Measurements from ENCODE around the gene SMURF1.

- no peak for TF ChIP-seq TAF1 (conservative IDR thresholded peaks at IDR 0.05)
- no peak for TF ChIP-seq CTCF (IDR thresholded peaks at IDR 0.05; ENCODE audit: low read depth, low read length, missing input control)
- TF ChIP-seq REST (IDR thresholded peaks at IDR 0.05) = no peak
- TF ChIP-seq YY1 (IDR thresholded peaks at IDR 0.05) = no peak
Observed at GRCh38 chr7:98997846-98998245, 146.1 kb downstream of the SMURF1 start.
